GM21360 (cell line): Measurements from ENCODE around the gene FAT1.

ENCODE experiments used
- ATAC-seq: cut with Tn5 transposase; IDR thresholded peaks from one replicate; pipeline ENCODE4 v1.9.1; 2021; ENCODE audit warnings: mild to moderate bottlenecking, moderate library complexity; ENCODE audit not compliant: unreplicated experiment

FAT1 gene

DNA sequence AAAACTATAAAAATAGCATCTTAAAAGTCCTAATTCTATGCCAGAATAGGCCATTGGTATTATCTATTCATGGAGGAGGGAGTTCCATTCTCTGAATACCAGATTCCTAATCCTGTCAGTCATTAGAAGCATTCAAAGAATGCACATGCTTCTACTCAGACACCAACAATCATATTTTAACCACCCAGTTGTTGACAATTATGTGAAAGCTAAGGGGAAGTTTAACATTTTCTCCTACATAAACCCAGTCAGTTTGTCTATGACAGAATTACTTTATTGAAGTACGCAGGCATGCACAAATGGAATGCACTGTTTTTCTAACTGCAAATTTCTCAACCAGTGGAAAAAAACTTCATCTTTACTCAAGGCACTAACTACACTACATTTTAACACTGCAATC, 98.7 kb downstream of the FAT1 start:
- ATAC-seq = no peak

DNA sequence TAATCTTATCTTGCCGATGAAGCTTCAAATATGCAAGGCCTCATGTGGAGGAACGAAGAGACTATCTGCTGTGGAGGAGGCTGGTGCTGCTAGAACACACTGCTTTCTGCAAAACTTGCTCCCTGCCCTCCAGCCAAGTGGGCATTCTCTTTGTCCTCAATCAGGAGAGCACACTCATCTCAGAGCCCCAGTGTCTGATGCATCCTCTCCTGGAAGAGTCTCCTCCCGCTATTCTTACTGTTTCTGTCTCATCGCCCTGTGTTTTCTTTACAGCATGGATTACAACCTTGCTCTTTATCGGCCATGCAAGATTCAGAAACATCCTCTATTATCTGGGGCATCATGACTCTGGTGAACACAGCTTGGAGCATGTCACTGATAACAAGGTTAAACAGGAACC, 100.1 kb downstream of the FAT1 start:
- ATAC-seq = no peak

DNA sequence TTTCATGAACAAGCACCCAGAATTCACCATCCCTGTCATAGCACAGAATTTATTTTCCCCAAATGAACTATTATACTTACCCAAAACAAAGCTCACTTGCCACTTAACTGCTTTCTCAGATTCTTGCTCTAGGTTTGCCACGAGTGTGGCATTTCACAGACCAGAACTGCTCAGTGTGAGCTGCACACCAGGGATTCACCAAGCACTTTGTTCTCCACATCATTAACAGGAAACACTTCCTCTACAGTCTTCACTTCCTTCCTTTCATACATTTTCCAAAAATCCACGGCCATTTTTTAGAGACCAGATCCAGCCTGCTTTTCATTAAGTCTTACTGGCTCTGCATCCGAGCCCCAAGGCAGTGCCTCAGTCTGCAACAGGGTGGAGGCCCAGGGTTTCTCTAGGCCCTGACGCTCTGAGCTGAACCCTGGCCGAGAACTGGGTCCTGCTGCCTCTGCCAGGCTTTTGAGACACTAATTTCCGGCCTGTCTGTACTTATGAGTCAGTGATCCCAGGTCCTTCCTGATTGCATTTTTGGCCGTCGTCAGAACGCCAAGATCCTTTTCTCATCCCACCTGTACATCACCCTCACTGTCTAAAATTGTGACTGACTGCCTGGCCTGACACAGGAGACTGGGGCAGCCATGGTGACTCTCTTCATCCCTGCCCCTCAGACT, 100.7 kb downstream of the FAT1 start:
- no peak for ATAC-seq

DNA sequence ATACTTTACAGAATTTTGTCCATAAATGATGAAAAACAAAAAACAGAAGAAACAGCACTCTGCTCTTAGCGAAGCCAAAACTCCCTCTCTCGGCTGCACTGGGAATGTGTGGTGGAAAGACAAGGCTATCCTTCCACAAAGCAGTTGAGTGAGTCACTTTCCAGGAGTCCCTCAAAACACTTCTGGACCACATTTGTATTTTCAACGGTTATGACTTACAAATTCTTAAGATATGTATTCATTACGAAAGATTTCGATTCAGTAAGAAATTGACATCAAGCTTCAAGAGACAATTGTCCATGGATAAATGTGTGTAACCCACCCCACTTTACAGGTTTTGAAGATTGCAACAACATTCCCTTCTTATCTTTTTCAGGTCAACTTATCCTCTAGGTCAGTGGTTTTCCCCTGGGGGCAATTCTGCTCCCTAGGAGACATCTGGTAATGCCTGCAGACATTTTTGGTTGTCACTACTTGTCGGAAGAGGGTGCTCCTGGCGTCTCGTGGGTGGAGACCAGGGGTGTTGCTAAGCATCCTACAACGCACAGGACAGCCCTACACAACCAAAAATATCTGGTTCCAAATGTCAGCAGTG, 101.6 kb downstream of the FAT1 start:
- ATAC-seq = no peak

DNA sequence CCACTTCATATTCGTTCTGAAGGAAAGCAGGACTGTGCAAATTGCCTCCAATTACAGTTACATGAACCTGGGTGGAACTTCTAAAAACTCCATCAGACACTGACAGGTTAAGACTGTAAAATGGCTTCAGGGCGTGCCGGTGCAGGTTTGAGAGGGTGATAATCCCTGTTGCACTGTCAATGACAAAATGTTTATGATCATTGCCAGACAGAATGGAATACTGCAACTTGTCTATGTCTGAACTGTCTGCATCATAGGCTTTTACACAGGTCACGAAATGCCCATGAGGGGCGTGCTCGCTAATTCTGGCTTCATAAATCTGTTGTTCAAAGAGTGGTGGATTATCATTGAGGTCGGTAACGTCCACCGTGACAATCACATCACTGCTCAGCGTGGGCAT, 104.6 kb downstream of the FAT1 start:
- no peak for ATAC-seq

DNA sequence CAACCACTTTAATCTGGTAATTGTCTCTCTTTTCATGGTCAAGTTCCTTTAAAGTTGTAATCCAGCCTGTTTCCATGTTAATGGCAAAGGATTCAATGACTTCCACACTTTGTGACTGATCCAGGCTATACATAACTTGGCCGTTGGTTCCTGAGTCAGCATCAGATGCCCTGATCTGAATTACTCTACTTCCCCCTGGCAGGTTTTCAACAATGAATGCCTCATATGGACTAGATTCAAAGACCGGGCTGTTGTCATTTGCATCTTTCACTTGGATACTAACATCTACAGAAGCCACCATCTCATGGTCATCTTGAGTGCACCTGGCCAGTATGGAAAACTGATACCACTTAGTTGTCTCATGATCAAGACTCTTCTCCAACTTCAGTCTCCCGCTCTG, 105.7 kb downstream of the FAT1 start:
- ATAC-seq = no peak

DNA sequence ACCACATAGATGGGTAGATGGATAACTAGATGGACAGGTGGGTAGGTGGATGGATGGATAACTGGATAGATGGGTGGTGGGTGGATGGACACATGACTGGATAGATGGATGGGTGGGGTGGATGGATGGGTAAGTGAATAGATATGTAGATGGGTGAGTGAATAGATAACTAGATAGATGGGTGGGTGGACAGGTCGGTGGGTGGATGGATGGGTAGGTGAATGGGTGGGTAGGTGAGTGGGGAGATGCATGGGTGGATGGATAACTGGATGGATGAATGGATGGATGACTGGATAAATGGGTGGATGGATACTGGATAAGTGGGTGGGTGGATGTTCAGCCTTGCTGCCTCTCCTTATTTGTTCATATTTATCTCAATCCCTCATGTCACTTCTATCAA, 116.2 kb downstream of the FAT1 start:
- ATAC-seq = no peak

DNA sequence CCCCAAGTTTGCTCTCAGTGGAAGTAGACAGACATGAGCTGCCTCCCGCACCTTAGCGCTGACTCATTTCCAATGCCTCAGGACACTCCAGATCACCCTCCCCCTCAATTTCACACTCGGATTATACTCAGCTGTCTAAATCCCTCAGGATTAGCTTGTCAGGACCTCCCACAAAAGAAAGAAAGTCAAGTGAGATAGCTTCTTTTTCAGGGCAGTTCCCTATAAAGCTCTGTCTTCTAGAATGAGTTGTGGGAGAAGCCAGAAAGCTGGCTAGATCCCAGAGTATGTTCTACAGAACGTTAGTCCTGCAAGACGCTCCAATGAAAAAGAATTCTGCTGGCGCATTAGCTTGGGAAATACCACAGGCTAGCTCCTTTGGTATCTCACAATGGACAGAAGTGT, 117.1 kb downstream of the FAT1 start:
- ATAC-seq = no peak

DNA sequence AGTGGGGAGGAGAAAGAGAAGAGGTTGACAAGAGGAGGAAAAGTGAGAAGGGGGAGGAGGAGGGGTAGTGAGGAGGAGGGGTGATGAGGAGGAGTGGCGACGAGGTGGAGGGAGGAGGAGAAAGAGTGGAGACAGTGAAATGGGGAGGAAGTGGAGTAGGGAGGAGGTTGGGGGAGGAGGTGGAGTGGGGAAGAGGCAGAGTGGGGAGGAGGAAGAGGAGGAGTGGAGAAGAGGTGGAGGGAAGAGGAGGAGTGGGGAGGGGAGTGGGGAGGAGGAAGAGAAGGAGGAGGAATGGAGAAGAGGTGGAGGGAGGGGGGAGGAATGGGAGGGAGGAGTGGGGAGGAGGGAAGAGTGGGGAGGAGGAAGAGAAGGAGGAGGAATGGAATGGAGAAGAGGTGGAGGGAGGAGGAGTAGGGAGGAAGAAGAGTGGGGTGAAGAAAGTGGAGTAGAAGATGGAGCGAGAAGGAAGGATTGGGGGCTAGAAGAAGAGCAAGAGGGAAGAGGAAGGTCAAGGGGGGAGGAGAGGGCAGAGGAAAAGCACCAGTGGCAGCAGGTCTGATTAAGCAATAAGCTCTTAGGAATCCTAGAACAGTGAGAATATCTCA, 118.3 kb downstream of the FAT1 start:
- ATAC-seq = no peak

DNA sequence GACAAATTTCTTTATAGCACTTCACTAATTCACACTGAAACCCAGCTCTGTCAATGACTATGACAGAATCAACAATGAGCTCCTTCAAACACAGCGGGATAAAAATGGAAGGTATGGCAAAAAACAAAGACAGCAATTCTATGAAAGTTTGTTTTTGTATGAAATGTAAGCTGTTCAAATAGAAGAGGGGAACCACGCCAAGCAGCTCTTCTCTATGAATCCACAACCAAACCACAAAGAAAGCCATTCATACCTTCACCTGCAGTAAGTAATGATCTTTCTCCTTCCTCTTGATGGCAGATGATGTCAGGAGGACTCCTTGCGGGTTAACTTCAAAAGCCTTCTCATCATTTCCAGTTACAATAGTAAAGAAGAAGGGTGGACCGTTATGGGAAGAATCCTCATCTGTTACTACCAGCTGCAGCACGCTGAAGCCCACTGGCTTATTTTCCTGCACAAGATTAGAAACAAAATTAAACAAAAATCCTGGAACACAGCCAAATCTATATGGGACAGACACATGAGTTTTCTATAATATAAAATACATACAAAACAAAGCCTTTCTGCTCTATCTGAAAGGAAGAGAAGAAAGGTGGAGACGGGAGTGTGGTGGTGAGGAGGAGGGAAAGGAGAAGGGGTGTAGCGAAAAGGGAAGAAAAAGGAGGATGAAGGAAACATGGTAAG, 119.4 kb downstream of the FAT1 start:
- ATAC-seq = no peak

DNA sequence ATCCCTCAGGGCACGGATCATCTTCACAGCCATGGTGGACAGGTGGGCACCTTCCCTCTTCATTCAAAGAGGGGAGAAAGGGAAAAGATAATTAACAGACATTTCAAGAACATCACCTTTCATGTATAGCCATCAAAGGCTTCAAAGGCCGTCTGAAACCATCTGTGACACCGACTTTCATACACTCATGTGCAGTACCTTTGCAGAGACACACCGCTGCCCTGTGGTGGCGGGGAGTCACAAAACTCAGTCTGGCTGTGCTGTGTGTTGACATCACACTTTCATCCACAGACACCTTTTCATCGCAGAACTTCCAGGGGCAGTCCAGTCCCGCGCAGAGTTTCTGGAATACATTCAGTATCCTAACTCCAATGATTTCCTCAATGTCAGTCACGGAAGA, 120.7 kb downstream of the FAT1 start:
- ATAC-seq = no peak

DNA sequence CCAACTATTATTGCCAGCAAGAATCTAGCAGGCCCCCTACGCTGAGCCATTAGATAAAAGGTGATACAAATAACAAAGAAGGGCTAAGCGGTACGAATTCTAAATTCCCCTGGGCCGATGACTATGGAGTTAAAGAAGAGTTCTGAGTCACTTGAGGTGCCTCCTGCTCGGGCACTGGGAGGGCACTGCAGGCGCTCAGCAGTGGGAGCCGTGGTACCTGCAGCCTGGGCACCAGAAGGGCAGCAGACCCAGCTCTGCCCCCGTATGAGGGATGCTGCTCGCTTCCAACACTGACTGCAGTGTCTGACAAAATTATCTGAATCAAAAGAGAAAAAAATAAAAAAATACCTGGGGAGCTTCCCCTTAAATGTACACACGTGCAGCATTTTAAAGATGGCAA, 124.2 kb downstream of the FAT1 start:
- ATAC-seq = no peak

DNA sequence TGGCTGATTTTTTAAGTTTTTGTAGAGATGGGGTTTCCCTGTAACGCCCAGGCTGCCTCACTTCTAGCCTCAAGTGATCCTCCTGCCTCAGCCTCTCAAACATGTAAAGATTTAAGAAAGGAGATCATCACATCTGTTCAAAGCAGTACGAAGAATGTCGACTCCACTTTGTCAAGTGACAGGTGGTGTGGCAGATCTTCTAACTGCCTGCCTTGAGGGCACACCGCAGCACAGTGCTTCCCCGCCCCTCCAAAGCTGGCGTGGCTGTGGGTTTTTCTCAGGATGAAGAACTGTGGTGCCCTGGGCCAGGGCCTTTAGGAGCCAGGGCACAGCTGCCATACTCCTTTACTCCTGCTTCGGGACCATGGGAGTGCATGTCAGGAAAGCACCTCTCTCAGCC, 125.0 kb downstream of the FAT1 start:
- no peak for ATAC-seq

DNA sequence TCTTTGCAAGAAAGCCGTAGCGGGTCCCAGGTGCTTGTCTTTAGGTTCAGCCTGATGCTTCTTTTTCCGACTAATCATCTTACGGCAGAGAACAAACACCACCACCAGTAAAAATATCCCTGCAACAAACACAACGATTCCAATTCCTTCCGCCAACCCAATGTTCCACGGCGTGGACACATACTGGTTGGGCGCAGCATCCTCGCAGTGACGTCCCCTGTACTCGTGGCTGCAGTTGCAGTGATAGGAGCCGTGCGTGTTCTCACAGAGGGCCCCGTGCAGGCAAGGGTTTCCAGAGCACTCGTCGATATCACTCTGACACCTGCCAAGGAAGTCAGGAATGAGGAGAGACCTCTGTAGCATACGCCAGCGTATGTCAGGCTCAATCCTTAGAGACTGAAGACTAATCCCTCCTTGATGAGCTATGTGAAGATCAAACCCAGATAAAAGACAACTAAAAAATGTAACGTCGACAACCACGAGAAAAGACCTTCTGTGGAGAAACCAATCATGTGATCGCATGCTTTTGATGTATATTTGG, 126.7 kb downstream of the FAT1 start:
- no peak for ATAC-seq

DNA sequence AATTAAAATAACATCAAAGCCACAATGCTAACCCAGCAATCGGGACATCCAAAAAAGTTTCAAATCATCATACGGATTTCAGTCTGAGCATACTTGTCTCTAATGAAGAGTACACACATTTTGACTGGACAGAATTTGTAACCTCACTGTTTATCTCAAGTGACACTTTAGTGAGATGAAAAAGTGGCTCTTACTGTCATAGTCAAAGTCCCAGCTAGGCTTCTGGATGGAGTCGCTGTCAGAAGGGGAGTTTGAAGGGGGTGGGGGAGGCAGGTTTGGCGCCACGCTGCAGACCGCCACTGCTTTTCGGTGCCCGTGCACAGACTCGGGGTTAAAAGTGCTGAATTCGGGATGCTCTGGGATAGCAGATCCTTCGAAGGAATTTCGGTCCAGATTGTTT, 127.3 kb downstream of the FAT1 start:
- no peak for ATAC-seq

DNA sequence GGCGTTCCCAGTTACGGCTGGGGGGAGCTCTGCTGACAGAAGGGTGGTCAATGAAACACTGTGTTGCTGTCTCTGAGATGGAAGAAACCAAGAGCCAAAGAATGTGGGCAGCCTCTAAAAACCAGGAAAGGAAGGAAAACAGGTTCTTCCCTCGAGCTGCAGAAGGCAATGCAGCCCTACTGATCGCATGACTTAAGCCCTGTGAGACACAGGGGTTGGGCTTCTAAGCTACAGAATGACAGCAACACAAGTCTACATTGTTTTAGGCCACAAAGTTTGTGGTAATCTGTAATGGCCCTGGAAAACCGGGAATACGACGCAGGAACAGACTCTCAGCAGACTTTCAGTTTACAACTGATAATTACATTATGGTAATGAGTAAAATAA, 130.1 kb downstream of the FAT1 start:
- no peak for ATAC-seq

DNA sequence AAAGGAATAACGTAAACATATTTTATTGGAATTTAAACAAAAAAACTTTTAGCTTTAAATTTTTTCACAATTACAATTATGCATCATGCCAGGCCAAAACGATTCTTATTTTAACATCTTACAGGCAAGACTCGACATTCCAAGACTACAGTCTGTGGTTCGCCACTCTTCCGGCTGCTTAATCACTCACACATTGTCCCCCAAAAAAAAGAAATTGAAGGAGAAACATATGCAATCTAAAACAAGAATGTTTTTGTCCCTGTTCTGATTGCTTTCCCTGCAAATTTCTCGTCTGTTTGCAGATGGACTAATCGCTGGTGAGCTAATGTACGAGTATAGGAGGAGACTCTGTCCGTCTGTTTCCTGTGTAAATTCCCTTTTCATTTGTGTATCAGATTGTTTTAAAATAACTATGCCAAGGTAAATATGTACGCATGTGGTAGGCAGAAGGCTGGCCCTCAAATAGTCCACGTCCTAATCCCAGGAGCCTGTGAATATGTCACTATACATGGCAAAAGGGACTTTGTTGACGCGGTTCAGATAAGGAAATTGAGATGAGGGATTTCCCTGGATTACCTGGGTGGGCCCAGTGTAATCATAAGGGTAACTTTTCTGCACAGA, 130.6 kb downstream of the FAT1 start:
- no peak for ATAC-seq

DNA sequence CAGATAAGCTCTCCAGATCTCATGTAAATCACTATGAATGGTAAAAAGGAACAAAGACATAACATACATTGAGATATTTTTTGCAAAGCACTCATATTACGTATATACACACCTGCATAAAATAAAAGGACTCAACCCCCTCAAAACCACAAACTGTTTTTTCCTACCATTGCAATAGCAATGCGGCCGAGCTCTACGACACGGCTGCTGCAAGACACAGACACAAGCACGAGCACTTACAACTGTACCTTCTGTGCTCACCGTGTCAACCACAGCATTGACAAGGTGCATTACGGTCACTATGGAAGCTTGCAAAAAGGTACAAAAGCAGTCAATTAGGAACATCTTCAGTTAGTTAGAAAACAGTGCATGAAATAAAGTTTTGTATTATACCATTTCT, 131.2 kb downstream of the FAT1 start:
- no peak for ATAC-seq

DNA sequence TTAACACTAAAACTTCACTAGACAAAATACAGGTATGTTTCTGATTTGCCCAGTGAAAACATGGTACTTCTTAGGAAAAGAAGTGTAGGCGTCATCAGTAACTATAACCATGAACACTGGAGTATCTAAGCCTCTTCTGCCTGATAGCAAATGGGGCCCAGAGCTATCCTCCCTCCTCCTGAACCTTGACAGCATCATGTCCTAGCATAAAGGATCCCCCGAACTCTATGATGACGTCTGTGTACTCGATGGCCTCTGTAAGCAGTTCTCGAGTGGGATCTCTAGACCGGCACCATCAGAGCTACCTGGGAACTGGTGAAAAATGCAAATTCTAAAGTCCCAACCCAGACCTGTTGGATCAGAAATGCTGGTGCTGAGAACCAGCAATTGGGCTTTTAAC, 132.0 kb downstream of the FAT1 start:
- ATAC-seq = no peak

DNA sequence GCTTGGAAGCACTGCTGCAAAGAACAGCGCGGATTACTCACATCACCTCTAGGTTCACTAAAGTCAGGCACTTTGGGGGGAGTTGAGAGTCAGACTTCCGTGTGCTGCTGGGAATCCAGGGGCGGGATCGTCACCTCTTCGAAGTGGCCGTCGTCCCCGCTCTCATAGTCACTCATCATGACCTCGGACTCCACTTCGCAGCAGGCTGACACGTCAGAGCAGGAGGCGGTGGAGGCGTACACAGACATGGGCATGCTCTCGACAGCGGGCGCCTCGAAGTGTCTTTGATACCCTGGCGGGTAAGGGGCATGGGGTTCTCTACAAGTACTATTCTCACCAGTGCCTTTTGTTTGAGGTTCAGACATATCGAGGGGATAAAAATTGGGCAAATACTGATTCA, 135.2 kb downstream of the FAT1 start:
- ATAC-seq = no peak

DNA sequence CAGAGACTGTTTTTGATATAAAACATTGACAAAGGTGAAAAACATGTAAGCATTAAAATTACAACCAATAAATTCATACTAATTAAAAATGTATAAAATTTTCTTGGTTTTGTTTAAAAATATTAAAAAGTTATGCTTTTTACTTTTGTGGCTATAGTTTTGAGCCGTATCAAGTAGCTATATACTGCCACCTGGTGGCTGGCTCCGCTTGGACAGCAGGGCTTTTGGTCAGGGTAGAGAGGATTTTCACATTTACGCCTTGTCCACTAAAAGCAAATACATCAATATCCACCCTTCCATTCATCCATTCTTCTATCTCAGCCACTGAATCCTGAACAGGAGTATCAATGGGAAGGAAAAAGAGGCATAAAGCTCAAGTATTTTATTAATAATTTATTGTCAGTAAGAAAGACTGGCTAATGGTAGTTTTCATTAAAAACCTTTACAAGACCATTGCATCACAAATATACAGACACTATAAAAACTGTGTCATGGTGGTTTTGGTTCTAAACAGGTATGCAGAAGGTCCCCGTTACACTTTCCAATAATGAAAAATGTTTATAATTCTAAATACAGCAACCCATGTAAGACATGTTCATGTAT, 136.1 kb downstream of the FAT1 start:
- peak; percentile 65 for ATAC-seq
